Posterior vena cava (tissue), 2 donors: ENCODE measurements around the gene RAB12. TPM values are rescaled to one million over a fixed set of nuclear protein-coding genes. Genes with fewer than 3 reads are reported as not detected.
"Not testable (repeated sequence)": the region's sequence is repeated elsewhere in the genome, so short reads cannot be mapped to it uniquely, and the experiment has no call there.

Experiments
- DNase-seq: peaks from one replicate; pipeline ENCODE4 v3.0.0-alpha.2; 2020; ENCODE audit warnings: low spot score
- intact Hi-C, 2 donors: fragments of 100-400 bp; cut with DNase I; formaldehyde crosslinking; loops; one replicate each; pipeline versions ENCODE4 v1.14.1 to v1.14.2; 2022 to 2023
- total RNA-seq, 2 donors: library from RNA; stranded (reverse); fragmentation: NEBNext Ultra II Directional; extraction: Animal tissue kit (Norgen Biotek cat#: 25700); gene quantifications; one replicate each; pipeline ENCODE4 v1.2.1, GENCODE V29; 2021
- donor health status: DM: yes; HTN: yes; CAD: no.
- donor health status: DM: yes; HTN: yes; CAD: no.

Gene RAB12
- total RNA-seq, 2 donors from 2014 or later: 44.1 to 45.0 TPM

GRCh38 chr18:8632386-8632785 is 23.1 kb downstream of the RAB12 start:
- DNase-seq: no peak
- intact Hi-C loops: no loop called here

GRCh38 chr18:8634508-8634907 is 25.3 kb downstream of the RAB12 start:
- intact Hi-C loops: no loop called here

DNA sequence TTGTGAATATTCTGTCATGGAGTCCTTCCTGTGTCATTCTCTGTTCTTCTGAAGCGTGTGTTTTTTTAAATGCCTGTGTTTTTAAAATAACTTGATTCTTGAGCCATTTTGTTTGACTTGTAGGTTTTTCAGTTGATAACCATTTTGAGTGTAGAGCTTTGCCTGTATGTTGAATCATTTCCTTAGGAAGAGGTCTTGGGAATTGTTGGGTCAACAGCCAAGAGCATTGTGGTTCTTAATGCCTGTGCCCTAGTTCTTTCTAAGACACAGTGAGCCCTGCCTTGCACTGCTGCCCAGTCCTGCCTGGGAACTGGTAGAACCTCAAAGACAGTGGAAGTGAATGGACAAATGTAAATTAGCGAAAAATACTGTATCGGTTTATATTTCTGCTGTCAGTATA is 25.9 kb downstream of the RAB12 start:
- intact Hi-C loops: no loop called here
- no peak for DNase-seq

More at GRCh38 chr18:8634508-8634907, 25.3 kb downstream of the RAB12 start:
- no peak for DNase-seq

DNA sequence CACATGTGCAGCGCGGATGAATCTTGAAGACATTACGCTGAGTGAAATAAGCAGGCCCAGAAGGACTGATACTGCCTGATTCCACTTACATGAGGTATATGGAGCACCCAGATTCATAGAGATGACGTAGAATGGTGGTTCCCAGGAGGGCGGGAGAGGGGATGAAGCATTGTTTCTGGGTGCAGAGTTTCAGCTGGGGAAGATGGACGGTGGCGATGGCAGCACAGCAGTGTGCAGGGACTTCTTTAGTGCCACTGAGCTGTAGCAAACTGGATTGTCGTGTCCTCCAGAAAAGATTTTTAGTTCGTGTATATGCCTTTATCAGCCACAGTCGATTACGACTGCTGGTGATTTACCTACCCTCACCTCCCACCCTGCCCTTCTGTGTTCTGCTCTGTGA is 30.5 kb downstream of the RAB12 start:
- intact Hi-C loops: no loop called here
- no peak for DNase-seq

DNA sequence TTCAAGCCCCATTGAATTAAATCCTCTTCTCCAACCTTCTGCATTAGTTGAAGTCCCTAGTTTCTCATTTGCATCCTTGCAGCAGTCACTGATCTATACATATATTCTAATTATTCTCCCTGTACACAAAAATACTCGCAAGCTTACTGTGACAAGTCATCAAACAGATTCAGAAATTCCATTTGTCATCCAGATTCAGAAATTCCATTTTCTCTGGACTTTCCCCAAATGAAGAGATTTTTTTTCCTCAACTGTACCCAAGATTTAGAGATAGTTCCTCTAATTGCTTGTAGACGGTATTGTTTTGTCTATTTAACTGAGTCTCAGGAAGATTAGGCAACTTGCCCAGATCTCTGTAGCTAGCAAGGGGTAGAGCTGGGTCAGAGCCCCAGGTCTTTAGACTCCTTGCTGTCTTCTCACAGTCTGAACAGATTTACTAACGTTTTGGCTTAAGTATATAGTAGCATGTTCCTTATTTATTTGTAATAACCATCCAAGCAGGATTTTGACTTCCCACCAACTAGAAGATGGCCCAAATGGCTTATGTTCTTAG is 34.2 kb downstream of the RAB12 start:
- no peak for DNase-seq
- intact Hi-C loops: no loop called here

DNA sequence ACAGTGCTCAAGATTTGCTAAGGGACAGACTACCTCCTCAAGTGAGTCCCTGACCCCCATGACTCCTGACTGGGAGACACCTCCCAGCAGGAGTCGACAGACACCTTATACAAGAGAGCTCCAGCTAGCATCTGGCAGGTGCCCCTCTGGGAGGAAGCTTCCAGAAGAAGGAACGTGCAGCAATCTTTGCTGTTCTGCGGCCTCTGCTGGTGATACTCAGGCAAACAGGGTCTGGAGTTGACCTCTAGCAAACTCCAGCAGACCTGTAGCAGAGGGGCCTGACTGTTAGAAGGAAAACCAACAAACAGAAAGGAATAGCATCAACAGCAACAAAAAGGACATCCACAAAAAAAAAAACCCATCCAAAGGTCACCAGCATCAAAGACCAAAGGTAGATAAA is 38.1 kb downstream of the RAB12 start:
- DNase-seq, intact Hi-C loops: not testable (repeated sequence)

DNA sequence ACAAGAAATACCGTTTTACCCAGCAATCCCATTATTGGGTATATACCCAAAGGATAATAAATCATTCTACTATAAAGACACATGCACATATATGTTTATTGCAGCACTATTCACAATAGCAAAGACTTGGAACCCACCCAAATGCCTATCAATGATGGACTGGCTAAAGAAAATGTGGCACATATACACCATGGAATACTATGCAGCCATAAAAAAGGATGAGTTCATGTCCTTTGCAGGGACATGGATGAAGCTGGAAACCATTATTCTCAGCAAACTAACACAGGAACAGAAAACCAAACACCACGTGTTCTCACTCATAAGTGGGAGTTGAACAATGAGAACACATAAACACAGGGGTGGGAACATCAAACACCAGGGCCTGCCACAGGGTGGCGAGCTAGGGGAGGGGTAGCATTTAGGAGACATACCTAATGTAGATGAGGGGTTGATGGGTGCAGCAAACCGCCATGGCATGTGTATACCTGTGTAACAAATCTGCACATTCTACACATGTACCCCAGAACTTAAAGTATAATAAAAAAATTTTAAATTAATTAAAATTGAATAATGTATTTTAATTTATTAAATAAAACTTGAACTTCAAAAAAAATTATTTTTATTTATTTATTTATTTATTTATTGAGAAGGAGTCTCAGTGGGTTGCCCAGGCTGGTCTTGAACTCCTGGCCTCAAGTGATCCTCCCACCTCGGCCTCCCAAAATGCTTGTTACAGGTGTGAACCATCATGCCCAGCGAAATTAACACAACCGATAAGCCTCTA is 42.4 kb downstream of the RAB12 start:
- DNase-seq, intact Hi-C loops: not testable (repeated sequence)

DNA sequence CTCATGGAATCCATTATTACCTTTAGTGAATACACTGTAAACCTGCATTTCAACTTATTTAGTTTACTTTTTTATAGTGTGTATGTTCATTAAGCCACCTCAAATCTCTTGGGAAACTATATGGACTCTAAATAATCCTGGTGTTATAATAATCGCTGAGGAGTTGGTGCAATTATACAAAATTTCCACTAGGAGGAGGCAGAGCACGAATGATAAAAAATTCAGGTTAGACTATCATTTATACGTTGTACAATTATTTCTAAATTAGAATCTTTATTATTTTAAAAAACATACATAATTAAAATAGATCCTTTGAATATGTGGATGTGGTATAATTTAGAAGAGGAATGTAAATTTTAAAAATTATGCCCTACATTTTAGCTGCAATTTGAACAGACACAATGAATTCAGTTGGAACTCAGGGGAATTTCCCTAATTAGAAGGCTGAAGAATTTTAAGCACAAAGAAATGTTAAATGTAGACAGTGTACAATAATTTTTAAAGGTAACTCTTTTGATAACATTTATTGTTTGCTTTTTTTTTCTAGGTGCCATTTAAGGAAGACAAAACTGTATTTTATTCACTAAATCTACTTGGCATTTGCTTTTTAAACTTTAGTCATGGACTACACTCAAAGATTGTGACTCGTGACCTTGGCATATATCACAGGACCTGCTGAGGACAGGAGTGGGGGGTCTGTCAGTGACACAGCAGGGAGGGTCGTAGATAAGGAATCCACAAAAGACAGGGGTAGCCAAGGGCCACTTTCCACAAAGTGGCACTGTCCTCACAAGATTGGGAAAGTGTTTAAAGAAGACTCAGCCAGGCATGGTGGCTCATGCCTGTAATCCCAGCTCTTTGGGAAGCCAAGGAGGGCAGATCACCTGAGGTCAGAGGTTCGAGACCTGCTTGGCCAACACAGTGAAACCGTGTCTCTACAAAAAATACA is 45.5 kb downstream of the RAB12 start:
- DNase-seq: no peak
- intact Hi-C loops: no loop called here

DNA sequence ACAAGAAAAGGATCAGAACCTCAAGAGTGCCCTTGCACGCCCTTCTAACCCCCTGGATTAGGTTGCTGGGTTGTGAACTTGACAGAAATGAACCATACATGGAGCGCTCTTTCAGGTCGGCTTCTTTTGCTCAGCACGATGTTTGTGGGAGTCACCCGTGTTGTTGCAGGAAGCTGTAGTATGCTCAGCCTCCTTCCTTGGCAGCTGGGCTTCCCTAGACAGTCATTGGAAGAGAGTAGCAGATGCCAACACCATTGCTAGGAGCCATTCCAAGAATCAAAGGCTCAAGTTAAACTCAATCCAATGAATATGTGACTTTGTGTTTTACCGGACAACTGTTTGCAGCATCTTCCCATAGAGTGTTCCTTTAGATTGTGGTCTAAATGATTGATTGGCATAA is 47.0 kb downstream of the RAB12 start:
- intact Hi-C loops: no loop called here

DNA sequence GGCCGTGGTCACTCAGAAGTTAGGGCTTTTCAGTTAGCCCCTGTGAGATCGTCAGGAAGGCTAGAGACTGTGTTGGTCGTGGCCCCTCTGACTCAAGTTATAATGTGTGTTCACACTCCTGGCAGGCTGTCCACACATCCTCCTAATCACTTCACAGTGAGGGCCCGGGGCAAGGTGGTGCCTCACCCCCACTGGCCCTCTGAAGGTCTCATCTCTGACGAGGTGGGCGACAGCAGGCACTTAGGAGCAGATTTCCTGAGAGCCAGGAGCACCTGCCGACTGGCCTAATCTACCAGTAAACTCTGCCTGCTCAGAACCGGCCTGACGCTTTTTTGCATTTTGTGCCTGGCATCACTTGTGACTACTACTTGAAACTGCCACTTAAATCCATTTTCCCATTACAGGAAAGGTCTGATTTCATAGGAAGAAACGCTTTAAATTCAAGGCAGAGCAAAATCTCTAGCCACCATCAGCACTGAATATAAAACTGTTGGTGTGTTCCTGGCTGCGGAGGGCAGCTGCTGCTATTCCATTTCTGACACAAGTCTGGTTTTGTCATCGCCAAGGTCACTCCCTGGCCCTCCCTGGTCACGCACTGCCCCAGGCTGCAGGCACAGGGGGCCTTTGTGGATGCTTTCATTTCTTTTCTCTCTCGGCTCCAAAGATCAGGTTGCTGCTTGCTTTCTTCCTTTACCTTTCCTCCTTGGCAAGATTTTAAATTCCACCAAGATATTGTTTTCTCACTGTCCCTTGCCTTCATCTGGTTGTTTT is 48.0 kb downstream of the RAB12 start:
- intact Hi-C loops: no loop called here
- DNase-seq: no peak

More for the DNA sequence above, 47.0 kb downstream of the RAB12 start:
- DNase-seq: no peak

GRCh38 chr18:8657873-8658470 is 48.7 kb downstream of the RAB12 start:
- no peak for DNase-seq
- intact Hi-C loops: no loop called here

- DNase-seq: no peak
- intact Hi-C loops: no loop called here
Measured at GRCh38 chr18:8658858-8659485, 49.7 kb downstream of the RAB12 start.

- no peak for DNase-seq
- intact Hi-C loops: no loop called here
Measured at GRCh38 chr18:8659609-8660242, 50.5 kb downstream of the RAB12 start.

- intact Hi-C loops: no loop called here
- DNase-seq: no peak
Measured at GRCh38 chr18:8660316-8660715, 51.1 kb downstream of the RAB12 start.

- intact Hi-C loops: no loop called here
- no peak for DNase-seq
Measured at GRCh38 chr18:8661754-8662559, 52.7 kb downstream of the RAB12 start.

GRCh38 chr18:8662560-8663255 is 53.5 kb downstream of the RAB12 start:
- intact Hi-C loops: no loop called here
- no peak for DNase-seq

DNA sequence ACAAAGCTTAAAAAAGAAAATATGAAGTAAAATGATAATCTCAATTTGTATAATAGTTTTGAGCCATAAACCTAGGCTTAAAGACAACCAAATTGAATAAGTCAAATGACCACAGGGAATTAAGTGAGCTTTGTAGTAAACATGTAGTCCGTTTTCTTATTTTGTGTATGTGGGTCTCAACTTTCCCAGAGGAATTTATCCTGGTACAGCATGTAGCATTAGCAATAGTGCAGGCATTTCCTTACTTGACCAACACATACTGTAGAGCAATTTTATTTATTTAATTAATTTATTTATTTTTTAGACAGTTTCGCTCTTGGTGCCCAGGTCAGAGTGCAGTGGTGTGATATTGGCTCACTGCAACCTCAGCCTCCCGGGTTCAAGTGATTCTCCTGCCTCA is 58.6 kb downstream of the RAB12 start:
- intact Hi-C loops: no loop called here
- DNase-seq: no peak
